HL-60 (cell line): ENCODE measurements around the gene SOCS6.

ENCODE experiments used
- DNase-seq, 2 experiments: peaks; one replicate each; pipeline ENCODE4 v3.0.0-alpha.2; 2010 to 2020; ENCODE audit warnings: low read depth in 1 of 2, low spot score in 1 of 2
- H3K27ac ChIP-seq: fragments of 250-450 bp; sonication (Bioruptor Pico); replicated peaks from 2 replicates; pipeline ENCODE4 v1.5.1; 2020; ENCODE audit warnings: mild to moderate bottlenecking, moderate library complexity
- H3K27me3 ChIP-seq: fragments of 250-450 bp; sonication (Bioruptor Pico); 2 replicates; pipeline ENCODE4 v1.5.1; 2021; ENCODE audit warnings: mild to moderate bottlenecking, moderate library complexity; ENCODE audit not compliant: insufficient read depth, poor library complexity, severe bottlenecking
- H3K4me3 ChIP-seq: replicated peaks from 2 replicates; pipeline ENCODE4 v1.5.1; 2011; ENCODE audit warnings: mild to moderate bottlenecking, control low read depth, low read length; ENCODE audit not compliant: insufficient read depth
- CTCF ChIP-seq: IDR thresholded peaks from one replicate; pipeline ENCODE4 v1.5.1; 2011; ENCODE audit warnings: low read length, control low read depth, inconsistent platforms; ENCODE audit not compliant: insufficient read depth
- GABPA ChIP-seq: IDR thresholded peaks from 2 replicates; pipeline ENCODE4 v1.6.1; 2012; ENCODE audit warnings: low read depth
- POLR2AphosphoS5 ChIP-seq: IDR thresholded peaks from 2 replicates; pipeline ENCODE4 v1.6.1; 2012; ENCODE audit warnings: low read depth
- REST ChIP-seq: IDR thresholded peaks from 2 replicates; pipeline ENCODE4 v1.6.1; 2012; ENCODE audit warnings: low read depth; ENCODE audit not compliant: insufficient replicate concordance
- SPI1 ChIP-seq: IDR thresholded peaks from 2 replicates; pipeline ENCODE4 v1.6.1; 2012; ENCODE audit warnings: low read depth, mild to moderate bottlenecking, borderline replicate concordance

Gene SOCS6

GRCh38 chr18:70331456-70332097 is 42.7 kb downstream of the SOCS6 start:
- DNase-seq: no peak
- Histone ChIP-seq H3K4me3 (no peak overlapping the region), H3K27ac (no peak overlapping the region), H3K27me3 (no peaks in the 10 kb centered on the region)
- TF ChIP-seq GABPA: no peak
- TF ChIP-seq SPI1: no peak
- no peak for TF ChIP-seq CTCF
- TF ChIP-seq REST: no peak
- no peak for TF ChIP-seq POLR2AphosphoS5

- Histone ChIP-seq H3K4me3 (no peak overlapping the region), H3K27ac (no peak overlapping the region), H3K27me3 (no peaks in the 10 kb centered on the region)
- TF ChIP-seq GABPA (no peak), REST (no peak), CTCF (no peak), SPI1 (no peak), POLR2AphosphoS5 (no peak)
- DNase-seq: no peak
Observed at GRCh38 chr18:70332694-70333093, 43.8 kb downstream of the SOCS6 start.

GRCh38 chr18:70333316-70333715 is 44.5 kb downstream of the SOCS6 start:
- no peak for DNase-seq
- Histone ChIP-seq H3K4me3 (no peak overlapping the region), H3K27ac (no peak overlapping the region), H3K27me3 (no peaks in the 10 kb centered on the region)
- no peak for TF ChIP-seq GABPA
- TF ChIP-seq POLR2AphosphoS5: no peak
- no peak for TF ChIP-seq CTCF
- TF ChIP-seq SPI1: no peak
- TF ChIP-seq REST: no peak
